GM06990 (cell line): ENCODE measurements around the gene SPINK5.

Experiments used
- DNase-seq: peaks from one replicate; pipeline ENCODE4 v3.0.0-alpha.2; 2011; ENCODE audit not compliant: insufficient read length; ENCODE audit errors: extremely low read depth
- H3K27me3 ChIP-seq: replicated peaks from 2 replicates; pipeline ENCODE4 v1.6.0; 2011; ENCODE audit warnings: low read length; ENCODE audit not compliant: control insufficient read depth, insufficient read depth
- H3K36me3 ChIP-seq: 2 replicates; pipeline ENCODE4 v1.5.1; 2011; ENCODE audit warnings: low read length; ENCODE audit not compliant: control insufficient read depth, insufficient read depth
- H3K4me3 ChIP-seq: replicated peaks from 2 replicates; pipeline ENCODE4 v1.5.1; 2011; ENCODE audit warnings: low read depth, mild to moderate bottlenecking, control low read depth, low read length
- TF ChIP-seq, protein P1 (sequence below): IDR thresholded peaks from 2 replicates; pipeline ENCODE4 v1.5.1; 2011; ENCODE audit warnings: low read length, control low read depth, mild to moderate bottlenecking, inconsistent platforms; ENCODE audit not compliant: insufficient read depth, poor library complexity, severe bottlenecking

Gene SPINK5

DNA sequence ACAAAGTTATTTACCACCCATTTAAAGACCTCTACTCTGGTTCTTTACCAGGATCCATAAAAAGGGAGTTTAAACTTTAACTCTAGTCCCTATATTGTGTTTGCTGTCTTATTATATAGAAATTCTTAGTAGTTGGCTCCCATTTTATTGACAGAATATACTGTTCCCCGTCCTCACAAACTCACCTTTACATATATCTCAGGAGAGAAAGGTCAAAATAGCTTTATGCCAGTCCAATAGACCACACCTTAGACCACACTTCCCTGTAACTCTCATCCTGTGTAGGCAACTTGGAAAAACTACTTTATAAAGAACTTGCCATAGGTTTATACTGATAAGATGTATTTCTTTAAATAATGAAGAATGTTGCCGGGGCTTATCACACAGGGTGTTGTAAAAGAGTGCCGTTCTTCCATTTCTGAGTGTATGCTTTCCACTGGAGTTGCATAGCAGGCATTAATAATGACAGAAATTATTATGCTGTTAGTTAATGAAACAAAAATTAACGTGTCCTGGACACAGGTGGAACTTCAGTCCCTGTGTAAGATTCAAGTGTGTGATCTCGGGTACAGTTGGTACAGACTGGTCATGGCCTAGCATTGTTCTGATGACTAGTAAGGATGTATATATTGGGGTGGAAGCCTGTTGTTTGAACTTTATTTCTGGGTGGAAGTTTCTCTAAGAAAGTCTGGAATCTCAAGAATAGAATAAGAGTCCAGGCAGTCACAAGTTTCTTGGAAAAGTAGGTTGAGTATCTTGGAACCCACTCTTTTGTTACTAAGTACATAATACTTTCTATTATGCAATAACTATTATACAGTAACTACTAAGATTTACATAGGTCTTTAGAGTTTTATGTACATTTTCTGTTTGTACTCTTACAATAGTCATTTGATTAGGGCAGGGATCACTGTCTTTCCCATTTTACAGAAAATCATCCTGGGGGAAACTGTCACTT, 71.6 kb downstream of the SPINK5 start:
- no peak for DNase-seq

DNA sequence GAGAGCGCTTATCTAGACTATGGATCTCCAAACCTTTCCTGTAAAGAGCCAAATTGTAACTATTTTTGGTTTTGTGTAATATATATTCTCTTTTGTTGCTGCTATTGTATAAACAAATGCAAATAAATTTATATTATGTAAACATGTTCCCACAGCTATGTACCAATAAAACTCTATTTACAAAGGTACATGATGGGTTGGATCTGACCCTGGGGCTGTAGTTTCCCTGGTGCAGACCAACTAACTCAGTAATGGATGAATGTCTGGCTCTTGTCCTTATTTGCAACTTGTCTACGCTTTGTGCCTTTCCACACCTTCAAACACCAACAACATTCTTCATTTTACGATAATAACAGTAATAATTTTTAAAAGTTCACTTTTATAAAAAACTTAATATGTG, 77.1 kb downstream of the SPINK5 start:
- TF ChIP-seq, protein P1, sequence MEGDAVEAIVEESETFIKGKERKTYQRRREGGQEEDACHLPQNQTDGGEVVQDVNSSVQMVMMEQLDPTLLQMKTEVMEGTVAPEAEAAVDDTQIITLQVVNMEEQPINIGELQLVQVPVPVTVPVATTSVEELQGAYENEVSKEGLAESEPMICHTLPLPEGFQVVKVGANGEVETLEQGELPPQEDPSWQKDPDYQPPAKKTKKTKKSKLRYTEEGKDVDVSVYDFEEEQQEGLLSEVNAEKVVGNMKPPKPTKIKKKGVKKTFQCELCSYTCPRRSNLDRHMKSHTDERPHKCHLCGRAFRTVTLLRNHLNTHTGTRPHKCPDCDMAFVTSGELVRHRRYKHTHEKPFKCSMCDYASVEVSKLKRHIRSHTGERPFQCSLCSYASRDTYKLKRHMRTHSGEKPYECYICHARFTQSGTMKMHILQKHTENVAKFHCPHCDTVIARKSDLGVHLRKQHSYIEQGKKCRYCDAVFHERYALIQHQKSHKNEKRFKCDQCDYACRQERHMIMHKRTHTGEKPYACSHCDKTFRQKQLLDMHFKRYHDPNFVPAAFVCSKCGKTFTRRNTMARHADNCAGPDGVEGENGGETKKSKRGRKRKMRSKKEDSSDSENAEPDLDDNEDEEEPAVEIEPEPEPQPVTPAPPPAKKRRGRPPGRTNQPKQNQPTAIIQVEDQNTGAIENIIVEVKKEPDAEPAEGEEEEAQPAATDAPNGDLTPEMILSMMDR, result no peak
- Histone ChIP-seq H3K27me3 (no peaks in the 10 kb centered on the region; the same call in 1 of the 2 replicates), H3K4me3 (no peak overlapping the region), H3K36me3 (no peaks in the 10 kb centered on the region)
- DNase-seq, result no peak

More for the DNA sequence above, 71.6 kb downstream of the SPINK5 start:
- no peaks in the 10 kb centered on the region; the same call in 1 of the 2 replicates for H3K27me3 ChIP-seq
- TF ChIP-seq, protein P1, result no peak
- H3K36me3 ChIP-seq, result no peaks in the 10 kb centered on the region
- H3K4me3 ChIP-seq, result no peak overlapping the region

DNA sequence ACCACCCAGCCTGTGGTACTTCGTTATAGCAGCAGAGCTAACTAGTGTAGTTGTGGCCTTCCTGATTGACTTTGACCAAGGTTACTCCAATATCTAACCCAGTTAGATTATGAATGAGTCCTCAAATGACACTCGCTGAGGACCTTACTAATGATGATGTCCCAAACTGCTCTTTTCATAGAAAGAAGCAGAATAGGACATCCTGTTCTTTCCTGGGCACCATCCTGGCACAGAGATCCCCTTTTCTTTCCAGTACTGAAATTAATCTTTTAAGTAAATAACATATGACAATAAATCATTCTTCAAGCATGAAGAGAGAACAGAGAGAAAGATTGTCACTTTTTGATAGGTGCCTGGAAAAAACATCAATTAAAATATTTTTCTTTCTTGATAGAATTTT, 77.9 kb downstream of the SPINK5 start:
- H3K4me3 ChIP-seq, result no peak overlapping the region
- H3K36me3 ChIP-seq, result no peaks in the 10 kb centered on the region
- TF ChIP-seq, protein P1, result no peak
- H3K27me3 ChIP-seq, result no peaks in the 10 kb centered on the region; the same call in 1 of the 2 replicates
- no peak for DNase-seq

DNA sequence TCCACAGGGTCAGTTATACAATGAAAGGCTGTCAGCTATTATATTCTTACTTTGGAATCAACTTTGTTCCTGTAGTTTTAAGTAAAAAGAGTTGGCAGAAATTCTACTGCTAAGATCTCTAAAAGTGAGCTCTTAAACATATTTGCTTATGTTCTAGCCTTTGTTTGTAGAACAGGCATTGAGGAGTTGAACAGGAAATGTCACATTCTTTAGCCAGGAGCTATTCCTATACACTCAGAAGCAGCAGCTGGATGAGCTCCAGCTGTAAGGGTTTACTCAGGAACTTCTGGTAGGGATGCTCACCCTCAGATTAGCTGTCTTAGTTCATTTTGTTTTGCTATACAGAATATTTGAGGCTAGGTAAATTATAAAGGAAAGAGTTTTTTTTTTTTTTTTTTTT, 82.1 kb downstream of the SPINK5 start:
- Histone ChIP-seq H3K27me3 (no peaks in the 10 kb centered on the region), H3K36me3 (no peaks in the 10 kb centered on the region), H3K4me3 (no peak overlapping the region)
- TF ChIP-seq, protein P1, result no peak
- no peak for DNase-seq

DNA sequence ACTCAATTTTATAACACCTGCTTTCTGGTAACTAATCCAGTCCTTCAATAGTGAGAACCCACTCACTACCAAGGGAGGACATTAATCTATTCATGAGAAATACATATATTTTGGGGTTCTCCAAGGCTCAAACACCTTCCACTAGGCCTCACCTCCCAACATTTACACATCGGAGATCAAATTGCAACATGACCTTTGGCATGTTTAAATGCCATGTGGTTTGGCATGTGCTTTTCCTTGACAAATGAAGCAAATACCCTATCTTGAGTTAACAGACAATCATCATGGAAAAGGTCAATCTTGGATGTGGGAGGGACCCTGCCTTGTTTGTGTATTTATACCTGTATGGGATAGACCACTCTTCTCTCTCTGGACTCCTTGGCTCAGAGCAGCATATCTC, 82.7 kb downstream of the SPINK5 start:
- H3K27me3 ChIP-seq, result no peaks in the 10 kb centered on the region
- TF ChIP-seq, protein P1, result no peak
- DNase-seq, result no peak
- H3K4me3 ChIP-seq, result no peak overlapping the region
- H3K36me3 ChIP-seq, result no peaks in the 10 kb centered on the region
